Daoy (cell line): ENCODE results near the gene GPN2. TPM values are rescaled to one million over a fixed set of nuclear protein-coding genes. Genes with fewer than 3 reads are reported as not detected.
"Not testable (repeated sequence)": the region's sequence is repeated elsewhere in the genome, so short reads cannot be mapped to it uniquely, and the experiment has no call there.

Experiments used
- DNase-seq: peaks from one replicate; pipeline ENCODE4 v3.0.0-alpha.2; 2015; ENCODE audit warnings: low read depth
- total RNA-seq: library from RNA; depleted of rRNA; stranded (reverse); fragments of >200 nt; shearing (Covaris generic); gene quantifications from 2 replicates; pipeline ENCODE4 v1.2.3, GENCODE V29; 2014

The GPN2 gene
- total RNA-seq, 1 experiment from 2014 or later, result 13.3 TPM

- no peak for DNase-seq
Observed at GRCh38 chr1:26900815-26901511, 10.9 kb upstream of the GPN2 start.

GRCh38 chr1:26900001-26900814 is 10.1 kb upstream of the GPN2 start, which contains the start of gene GPATCH3:
Gene GPATCH3 (minus strand): TSS chr1:26900467. CDS start chr1:26900442, 25 bp downstream.
- peak; percentile 95 for DNase-seq

- no peak for DNase-seq
Observed at GRCh38 chr1:26897351-26897750, 7.3 kb upstream of the GPN2 start.

- no peak for DNase-seq
Observed at GRCh38 chr1:26894263-26894662, 4.2 kb upstream of the GPN2 start.

GRCh38 chr1:26890467-26890796 is 349 bp upstream of the GPN2 start:
- DNase-seq, result no peak

GRCh38 chr1:26888231-26888630 is 1.9 kb downstream of the GPN2 start:
- DNase-seq, result no peak

- no peak for DNase-seq
Observed at GRCh38 chr1:26887125-26887524, 3.0 kb downstream of the GPN2 start.

GRCh38 chr1:26882696-26883463 is 7.2 kb downstream of the GPN2 start:
- DNase-seq, result no peak

- not testable (repeated sequence) for DNase-seq
Observed at GRCh38 chr1:26881611-26882010, 8.5 kb downstream of the GPN2 start.

GRCh38 chr1:26879793-26880192 is 10.3 kb downstream of the GPN2 start:
- no peak for DNase-seq

- DNase-seq, result no peak
Observed at GRCh38 chr1:26877326-26877725, 12.8 kb downstream of the GPN2 start.

- no peak for DNase-seq
Observed at GRCh38 chr1:26874896-26875295, 15.2 kb downstream of the GPN2 start.

- DNase-seq, result not testable (repeated sequence)
Observed at GRCh38 chr1:26873097-26873496, 17.0 kb downstream of the GPN2 start.

- DNase-seq, result peak; percentile 99
Observed at GRCh38 chr1:26864610-26865480, 25.2 kb downstream of the GPN2 start.

GRCh38 chr1:26863685-26864077 is 26.4 kb downstream of the GPN2 start:
- DNase-seq, result no peak

GRCh38 chr1:26862781-26863684 is 27.1 kb downstream of the GPN2 start, which contains the start of gene SFN:
Gene SFN (plus strand): TSS chr1:26863149. CDS start chr1:26863213, 64 bp downstream.
- peak; percentile 79 for DNase-seq

GRCh38 chr1:26861889-26862378 is 28.1 kb downstream of the GPN2 start:
- DNase-seq, result peak; percentile 69

GRCh38 chr1:26861286-26861701 is 28.8 kb downstream of the GPN2 start:
- DNase-seq, result no peak

GRCh38 chr1:26858891-26859640 is 31.0 kb downstream of the GPN2 start:
- no peak for DNase-seq
